Vagina (tissue), 2 donors: ENCODE measurements around the gene DNAJC13. TPM values are rescaled to one million over a fixed set of nuclear protein-coding genes. Genes with fewer than 3 reads are reported as not detected.

Source experiments
- DNase-seq, 2 donors: peaks; one replicate each; pipeline ENCODE4 v3.0.0-alpha.2; 2017; ENCODE audit errors: extremely low spot score in 2 of 2
- H3K27ac ChIP-seq: fragments of 200-600 bp; sonication (generic); one replicate; pipeline ENCODE4 v1.5.1; 2019
- H3K27me3 ChIP-seq: fragments of 200-600 bp; sonication (generic); one replicate; pipeline ENCODE4 v1.5.1; 2019
- H3K36me3 ChIP-seq, 2 donors: fragments of 200-600 bp; sonication (generic); one replicate each; pipeline ENCODE4 v1.5.1; 2017 to 2019
- H3K4me1 ChIP-seq: fragments of 200-600 bp; sonication (generic); one replicate; pipeline ENCODE4 v1.5.1; 2019
- H3K4me3 ChIP-seq, 2 donors: fragments of 200-600 bp; sonication (generic); 1 replicate in 1 of 2; 2 replicates in 1 of 2; pipeline ENCODE4 v1.5.1; 2016 to 2019
- H3K9me3 ChIP-seq: fragments of 200-600 bp; sonication (generic); one replicate; pipeline ENCODE4 v1.5.1; 2019
- POLR2A ChIP-seq, 2 donors: fragments of 450-650 bp; IDR thresholded peaks; one replicate each; pipeline ENCODE4 v1.6.1; 2017; ENCODE audit warnings: antibody characterized with exemption in 2 of 2, mild to moderate bottlenecking in 2 of 2, moderate library complexity in 2 of 2
- POLR2AphosphoS5 ChIP-seq, 2 donors: sonication (generic); formaldehyde crosslinking; IDR thresholded peaks; one replicate each; pipeline ENCODE4 v1.9.0; 2017; ENCODE audit warnings: antibody characterized with exemption in 2 of 2, mild to moderate bottlenecking in 2 of 2, low read depth in 1 of 2; ENCODE audit not compliant: insufficient read depth in 1 of 2
- intact Hi-C: fragments of 100-400 bp; cut with DNase I; formaldehyde crosslinking; loops from one replicate; pipeline ENCODE4 v1.15.1; 2023
- total RNA-seq: library from RNA; depleted of rRNA; stranded (reverse); fragments of >200 nt; gene quantifications from one replicate; pipeline ENCODE4 v1.2.3, GENCODE V29; 2016
- TF ChIP-seq, protein P1 (sequence below), 3 experiments: fragments of 450-650 bp in 2 of 3; fragments of 200-600 bp in 1 of 3; sonication (generic) in 1 of 3; IDR thresholded peaks; one replicate each; pipeline ENCODE4 v1.5.1; 2017 to 2019; ENCODE audit warnings: antibody characterized with exemption in 3 of 3, mild to moderate bottlenecking in 2 of 3, moderate library complexity in 2 of 3

DNAJC13 gene
- total RNA-seq, 1 donor from 2014 or later = 26.5 TPM

DNA sequence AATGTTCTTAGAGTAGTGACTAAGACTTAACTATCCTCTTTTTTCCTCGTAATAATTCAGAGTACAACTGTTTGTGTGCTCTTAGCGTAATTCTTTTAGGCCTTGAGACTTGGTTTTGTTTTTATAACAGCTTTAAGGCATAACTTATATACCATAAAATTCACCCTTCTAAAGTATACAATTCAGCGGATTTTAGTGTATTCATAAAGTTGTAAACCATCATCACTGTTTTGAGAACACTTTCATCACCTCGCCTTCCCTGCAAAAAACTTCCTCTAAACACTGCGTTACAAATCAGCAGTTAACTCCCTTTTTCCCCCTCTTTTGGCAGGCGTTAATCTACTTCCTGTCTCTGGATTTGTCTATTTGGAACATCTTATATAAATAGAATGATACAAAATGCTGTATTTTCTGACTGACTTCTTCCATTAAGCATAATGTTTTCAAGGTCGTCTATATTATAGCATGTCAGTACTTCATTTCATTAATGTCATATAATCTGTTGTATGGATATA lies 18.7 kb downstream of the DNAJC13 start:
- TF ChIP-seq POLR2AphosphoS5 (IDR thresholded peaks at IDR 0.05; ENCODE audit: insufficient read depth in 1 of 2, low read depth in 1 of 2) (no peak), POLR2A (IDR thresholded peaks at IDR 0.05) (no peak)
- TF ChIP-seq, protein P1, sequence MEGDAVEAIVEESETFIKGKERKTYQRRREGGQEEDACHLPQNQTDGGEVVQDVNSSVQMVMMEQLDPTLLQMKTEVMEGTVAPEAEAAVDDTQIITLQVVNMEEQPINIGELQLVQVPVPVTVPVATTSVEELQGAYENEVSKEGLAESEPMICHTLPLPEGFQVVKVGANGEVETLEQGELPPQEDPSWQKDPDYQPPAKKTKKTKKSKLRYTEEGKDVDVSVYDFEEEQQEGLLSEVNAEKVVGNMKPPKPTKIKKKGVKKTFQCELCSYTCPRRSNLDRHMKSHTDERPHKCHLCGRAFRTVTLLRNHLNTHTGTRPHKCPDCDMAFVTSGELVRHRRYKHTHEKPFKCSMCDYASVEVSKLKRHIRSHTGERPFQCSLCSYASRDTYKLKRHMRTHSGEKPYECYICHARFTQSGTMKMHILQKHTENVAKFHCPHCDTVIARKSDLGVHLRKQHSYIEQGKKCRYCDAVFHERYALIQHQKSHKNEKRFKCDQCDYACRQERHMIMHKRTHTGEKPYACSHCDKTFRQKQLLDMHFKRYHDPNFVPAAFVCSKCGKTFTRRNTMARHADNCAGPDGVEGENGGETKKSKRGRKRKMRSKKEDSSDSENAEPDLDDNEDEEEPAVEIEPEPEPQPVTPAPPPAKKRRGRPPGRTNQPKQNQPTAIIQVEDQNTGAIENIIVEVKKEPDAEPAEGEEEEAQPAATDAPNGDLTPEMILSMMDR (IDR thresholded peaks at IDR 0.05) = no peak
- Histone ChIP-seq H3K27ac (no peak overlapping the region), H3K9me3 (no peaks in the 10 kb centered on the region), H3K27me3 (no peaks in the 10 kb centered on the region), H3K4me3 (no peak overlapping the region), H3K4me1 (peaks cover 7% of the 10 kb centered on the region), H3K36me3 (no peaks in the 10 kb centered on the region)
- intact Hi-C loops = no loop called here
- DNase-seq = no peak

DNA sequence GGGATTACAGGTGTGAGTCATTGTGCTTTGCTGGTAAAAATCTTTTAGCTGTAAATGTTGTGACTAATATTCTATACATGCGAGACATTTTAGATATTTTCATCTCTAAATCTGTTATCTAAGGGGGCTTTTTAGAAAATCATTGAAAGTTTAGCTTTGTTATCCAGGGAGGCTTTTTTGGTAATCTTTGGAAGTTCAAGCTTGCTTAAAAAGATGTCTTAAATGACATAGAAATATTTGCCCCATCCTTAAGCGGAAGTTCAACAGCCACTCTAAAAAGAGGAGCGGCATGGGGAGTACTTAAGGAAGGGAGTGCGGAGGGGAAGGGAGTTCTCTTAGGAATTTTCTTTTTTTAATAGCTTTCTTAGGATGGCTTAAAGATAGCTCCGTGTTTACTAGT lies 26.1 kb downstream of the DNAJC13 start:
- no peak overlapping the region for H3K27ac ChIP-seq
- H3K4me1 ChIP-seq = peaks cover 14% of the 10 kb centered on the region
- DNase-seq = no peak
- H3K9me3 ChIP-seq = no peaks in the 10 kb centered on the region
- no peaks in the 10 kb centered on the region for H3K27me3 ChIP-seq
- no peak overlapping the region for H3K4me3 ChIP-seq
- no peaks in the 10 kb centered on the region for H3K36me3 ChIP-seq
- no peak for TF ChIP-seq POLR2A (IDR thresholded peaks at IDR 0.05)
- intact Hi-C loops = no loop called here

DNA sequence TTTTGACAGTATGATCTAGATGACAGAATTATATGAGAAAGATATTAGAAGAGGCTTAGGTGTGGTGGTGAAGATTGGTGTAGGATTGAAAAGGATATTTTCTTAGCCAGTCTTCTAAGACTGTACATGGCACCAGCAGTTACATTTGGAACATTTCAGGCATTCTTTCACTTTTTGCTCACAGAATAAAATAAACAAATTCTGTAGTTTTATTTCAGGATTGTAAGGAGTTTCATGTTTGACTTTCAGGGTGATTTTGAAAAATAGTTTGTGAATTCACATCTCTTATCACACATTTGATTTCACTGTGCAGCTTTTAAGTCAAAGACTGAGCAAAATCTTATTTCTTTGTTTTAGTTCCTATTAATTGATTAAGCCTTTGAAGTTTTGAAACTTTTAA lies 27.1 kb downstream of the DNAJC13 start:
- TF ChIP-seq POLR2AphosphoS5 (IDR thresholded peaks at IDR 0.05; ENCODE audit: insufficient read depth in 1 of 2, low read depth in 1 of 2) = no peak
- TF ChIP-seq, protein P1 (IDR thresholded peaks at IDR 0.05) = no peak
- no peak for TF ChIP-seq POLR2A (IDR thresholded peaks at IDR 0.05)
- Histone ChIP-seq H3K4me1 (peaks cover 23% of the 10 kb centered on the region), H3K4me3 (no peak overlapping the region), H3K27ac (no peak overlapping the region), H3K36me3 (no peaks in the 10 kb centered on the region), H3K27me3 (no peaks in the 10 kb centered on the region), H3K9me3 (no peaks in the 10 kb centered on the region)
- no peak for DNase-seq
- intact Hi-C loops = no loop called here

DNA sequence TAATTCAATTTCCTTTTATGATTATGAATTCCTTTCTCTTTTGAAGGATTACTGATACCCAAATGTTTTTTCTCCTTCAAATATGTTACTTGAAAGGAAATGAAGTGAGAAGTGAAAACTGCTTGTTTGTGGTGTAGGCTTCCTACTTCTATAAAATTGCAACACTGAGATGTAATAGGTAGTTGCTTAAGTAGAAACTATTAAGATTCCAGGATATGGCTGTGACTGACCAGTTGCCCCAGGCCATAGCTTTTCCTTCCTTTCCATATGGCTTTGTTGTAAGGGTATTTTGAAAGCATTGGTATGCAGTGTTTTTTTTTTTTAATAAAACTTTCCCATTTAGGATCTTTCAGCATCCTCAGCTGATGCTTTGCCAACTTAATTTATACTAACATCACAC lies 28.5 kb downstream of the DNAJC13 start:
- no peak overlapping the region for H3K4me3 ChIP-seq
- H3K9me3 ChIP-seq = no peaks in the 10 kb centered on the region
- no peaks in the 10 kb centered on the region for H3K27me3 ChIP-seq
- H3K36me3 ChIP-seq = peaks cover 0 to 3% of the 10 kb centered on the region in 2 donors
- no peak for DNase-seq
- peaks cover 23% of the 10 kb centered on the region for H3K4me1 ChIP-seq
- TF ChIP-seq POLR2AphosphoS5 (IDR thresholded peaks at IDR 0.05; ENCODE audit: insufficient read depth in 1 of 2, low read depth in 1 of 2) = no peak
- no peak for TF ChIP-seq POLR2A (IDR thresholded peaks at IDR 0.05)
- TF ChIP-seq, protein P1 (IDR thresholded peaks at IDR 0.05) = no peak
- intact Hi-C loops = no loop called here
- H3K27ac ChIP-seq = no peak overlapping the region

DNA sequence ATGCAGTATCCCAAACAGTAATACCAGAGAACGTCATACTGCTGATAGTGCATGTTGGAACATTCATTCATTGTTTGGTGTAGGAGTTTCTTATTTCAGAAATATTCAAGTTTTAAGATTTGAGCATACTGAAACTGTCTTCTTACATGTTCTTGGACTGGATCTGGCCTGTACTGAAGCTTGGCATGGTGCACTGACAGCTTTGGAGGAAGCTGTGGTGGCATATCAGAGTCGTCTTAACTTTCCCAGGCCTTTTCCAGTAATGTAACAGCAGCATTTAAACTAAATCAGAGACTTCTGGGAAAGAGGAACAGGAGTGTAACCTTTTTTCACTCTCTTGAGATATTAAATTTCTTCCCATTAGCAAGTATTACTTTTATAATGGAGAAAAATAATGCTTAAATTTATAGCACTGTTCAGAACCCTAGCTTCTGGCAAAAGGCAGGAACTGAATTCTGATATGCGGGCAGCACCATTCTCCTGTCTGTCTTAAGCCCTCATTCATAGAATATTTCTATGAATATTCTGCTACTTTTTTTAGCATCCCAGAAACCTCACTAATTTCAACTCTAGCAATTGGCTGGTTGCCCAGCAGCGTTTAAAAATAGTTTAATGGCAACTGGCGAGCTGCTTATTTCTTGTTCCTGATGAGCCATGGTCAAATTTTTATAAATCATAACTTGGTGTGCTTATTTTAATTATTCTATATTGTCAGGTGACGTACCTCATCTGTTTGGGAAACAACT lies 31.1 kb downstream of the DNAJC13 start:
- peaks cover 0 to 15% of the 10 kb centered on the region in 2 donors for H3K36me3 ChIP-seq
- no peak overlapping the region for H3K27ac ChIP-seq
- TF ChIP-seq, protein P1 (IDR thresholded peaks at IDR 0.05) = no peak
- no peak for TF ChIP-seq POLR2AphosphoS5 (IDR thresholded peaks at IDR 0.05; ENCODE audit: insufficient read depth in 1 of 2, low read depth in 1 of 2)
- no peak for TF ChIP-seq POLR2A (IDR thresholded peaks at IDR 0.05)
- no peak overlapping the region for H3K4me3 ChIP-seq
- H3K4me1 ChIP-seq = peaks cover 23% of the 10 kb centered on the region
- intact Hi-C loops = no loop called here
- no peaks in the 10 kb centered on the region for H3K9me3 ChIP-seq
- no peak for DNase-seq
- no peaks in the 10 kb centered on the region for H3K27me3 ChIP-seq
